OCI-LY1 (cell line): ENCODE results near the gene ITCH.

Experiments used
- H2AFZ ChIP-seq: fragments of 200-600 bp; sonication (generic), shearing (Covaris generic); 2 replicates; pipeline ENCODE4 v1.6.0; 2014; ENCODE audit warnings: antibody characterized with exemption, mild to moderate bottlenecking, low read length
- H3F3A ChIP-seq: fragments of 200-600 bp; sonication (generic), shearing (Covaris generic); 2 replicates; pipeline ENCODE4 v1.6.0; 2014; ENCODE audit warnings: mild to moderate bottlenecking, antibody characterized with exemption, low read length, moderate library complexity; ENCODE audit not compliant: insufficient read depth
- H3K27ac ChIP-seq: fragments of 200-600 bp; sonication (generic); 2 replicates; pipeline ENCODE4 v1.5.1; 2014; ENCODE audit warnings: low read length, mixed run types, mild to moderate bottlenecking, low read depth; ENCODE audit not compliant: poor library complexity, severe bottlenecking
- H3K27me3 ChIP-seq: fragments of 200-600 bp; sonication (generic); 2 replicates; pipeline ENCODE4 v1.6.0; 2014; ENCODE audit warnings: antibody characterized with exemption, mild to moderate bottlenecking, low read length, moderate library complexity; ENCODE audit not compliant: insufficient read depth
- H3K36me3 ChIP-seq: fragments of 200-600 bp; sonication (generic); 2 replicates; pipeline ENCODE4 v1.6.1; 2014; ENCODE audit warnings: mild to moderate bottlenecking, antibody characterized with exemption, low read length, moderate library complexity, mixed read lengths; ENCODE audit not compliant: insufficient read depth
- H3K4me1 ChIP-seq: fragments of 200-600 bp; sonication (generic); 2 replicates; pipeline ENCODE4 v1.5.1; 2014; ENCODE audit warnings: mild to moderate bottlenecking, low read length, moderate library complexity; ENCODE audit not compliant: insufficient read depth, severe bottlenecking
- H3K4me2 ChIP-seq: fragments of 200-600 bp; sonication (generic), shearing (Covaris generic); 2 replicates; pipeline ENCODE4 v1.6.1; 2014; ENCODE audit warnings: low read length
- H3K4me3 ChIP-seq: fragments of 200-600 bp; sonication (generic); 2 replicates; pipeline ENCODE4 v1.5.1; 2014; ENCODE audit warnings: low read length, low read depth, mild to moderate bottlenecking, mixed read lengths; ENCODE audit not compliant: poor library complexity, severe bottlenecking
- H3K79me2 ChIP-seq: fragments of 200-600 bp; shearing (Covaris generic); 2 replicates; pipeline ENCODE4 v1.6.1; 2016; ENCODE audit warnings: mixed run types, low read length, mixed read lengths; ENCODE audit not compliant: insufficient read depth
- H3K9ac ChIP-seq: fragments of 200-600 bp; sonication (generic), shearing (Covaris generic); 2 replicates; pipeline ENCODE4 v1.6.1; 2014; ENCODE audit warnings: mild to moderate bottlenecking, low read length, mixed read lengths
- H3K9me2 ChIP-seq: fragments of 200-600 bp; sonication (generic), shearing (Covaris generic); 2 replicates; pipeline ENCODE4 v1.6.1; 2014; ENCODE audit warnings: low read depth, mild to moderate bottlenecking, low read length, mixed read lengths
- H3K9me3 ChIP-seq: fragments of 200-600 bp; shearing (Covaris generic); 2 replicates; pipeline ENCODE4 v1.6.1; 2014; ENCODE audit warnings: low read length, mixed read lengths
- H4K20me1 ChIP-seq: fragments of 200-600 bp; sonication (generic), shearing (Covaris generic); 2 replicates; pipeline ENCODE4 v1.6.0; 2016; ENCODE audit warnings: mild to moderate bottlenecking, low read length; ENCODE audit not compliant: insufficient read depth
- EZH2 ChIP-seq: fragments of 200-600 bp; sonication (generic), shearing (Covaris generic); IDR thresholded peaks from 2 replicates; pipeline ENCODE4 v1.8.0; 2017; ENCODE audit warnings: borderline replicate concordance, mixed run types, mild to moderate bottlenecking, antibody characterized with exemption, low read length, moderate library complexity, mixed read lengths
- TF ChIP-seq, protein P1 (sequence below): fragments of 200-600 bp; sonication (generic), shearing (Covaris generic); IDR thresholded peaks from 2 replicates; pipeline ENCODE4 v1.5.1; 2017; ENCODE audit warnings: mild to moderate bottlenecking, antibody characterized with exemption, low read length, moderate library complexity, mixed read lengths

ITCH gene

DNA sequence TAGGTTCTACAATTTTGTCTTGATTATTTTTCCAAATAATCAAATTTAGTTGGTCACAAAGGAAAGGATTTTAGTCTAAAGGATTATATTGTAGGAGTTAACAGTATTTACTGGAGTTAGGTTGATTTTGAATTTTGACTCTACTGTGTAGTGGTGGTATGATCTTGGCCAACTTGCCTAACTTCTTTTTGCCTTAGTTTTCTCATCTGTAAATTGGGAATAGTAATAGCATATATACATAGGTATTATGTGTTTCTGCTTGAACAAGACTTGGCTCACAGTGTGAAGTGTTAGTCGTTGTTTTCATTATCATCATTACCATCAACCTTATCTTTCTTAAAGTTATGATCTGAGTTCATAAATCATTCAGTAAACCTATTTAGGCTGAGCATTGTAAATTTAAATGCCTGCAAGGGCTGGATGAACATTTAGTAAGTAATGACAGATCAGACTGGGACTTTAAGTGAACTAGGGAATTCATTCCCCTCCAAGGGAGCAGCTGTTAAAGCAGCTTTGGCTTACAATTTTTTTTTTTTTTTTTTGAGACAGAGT, 11.2 kb downstream of the ITCH start:
- peaks cover 43% of the 10 kb centered on the region for H3K36me3 ChIP-seq
- H3F3A ChIP-seq = 0 out of 2 replicates have a peak, but pooled peaks cover 3% of the 10 kb centered on the region
- H2AFZ ChIP-seq = no peak overlapping the region
- H3K27ac ChIP-seq = no peak overlapping the region
- no peaks in the 10 kb centered on the region for H3K9me3 ChIP-seq
- H3K79me2 ChIP-seq = peaks cover 39% of the 10 kb centered on the region
- H3K4me1 ChIP-seq = peaks cover 20% of the 10 kb centered on the region
- no peaks in the 10 kb centered on the region for H3K27me3 ChIP-seq
- no peak overlapping the region for H3K4me2 ChIP-seq
- H3K4me3 ChIP-seq = no peak overlapping the region
- H3K9ac ChIP-seq = no peak overlapping the region
- no peaks in the 10 kb centered on the region for H3K9me2 ChIP-seq
- no peaks in the 10 kb centered on the region for H4K20me1 ChIP-seq
- TF ChIP-seq EZH2 = no peak
- TF ChIP-seq, protein P1, sequence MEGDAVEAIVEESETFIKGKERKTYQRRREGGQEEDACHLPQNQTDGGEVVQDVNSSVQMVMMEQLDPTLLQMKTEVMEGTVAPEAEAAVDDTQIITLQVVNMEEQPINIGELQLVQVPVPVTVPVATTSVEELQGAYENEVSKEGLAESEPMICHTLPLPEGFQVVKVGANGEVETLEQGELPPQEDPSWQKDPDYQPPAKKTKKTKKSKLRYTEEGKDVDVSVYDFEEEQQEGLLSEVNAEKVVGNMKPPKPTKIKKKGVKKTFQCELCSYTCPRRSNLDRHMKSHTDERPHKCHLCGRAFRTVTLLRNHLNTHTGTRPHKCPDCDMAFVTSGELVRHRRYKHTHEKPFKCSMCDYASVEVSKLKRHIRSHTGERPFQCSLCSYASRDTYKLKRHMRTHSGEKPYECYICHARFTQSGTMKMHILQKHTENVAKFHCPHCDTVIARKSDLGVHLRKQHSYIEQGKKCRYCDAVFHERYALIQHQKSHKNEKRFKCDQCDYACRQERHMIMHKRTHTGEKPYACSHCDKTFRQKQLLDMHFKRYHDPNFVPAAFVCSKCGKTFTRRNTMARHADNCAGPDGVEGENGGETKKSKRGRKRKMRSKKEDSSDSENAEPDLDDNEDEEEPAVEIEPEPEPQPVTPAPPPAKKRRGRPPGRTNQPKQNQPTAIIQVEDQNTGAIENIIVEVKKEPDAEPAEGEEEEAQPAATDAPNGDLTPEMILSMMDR = no peak

DNA sequence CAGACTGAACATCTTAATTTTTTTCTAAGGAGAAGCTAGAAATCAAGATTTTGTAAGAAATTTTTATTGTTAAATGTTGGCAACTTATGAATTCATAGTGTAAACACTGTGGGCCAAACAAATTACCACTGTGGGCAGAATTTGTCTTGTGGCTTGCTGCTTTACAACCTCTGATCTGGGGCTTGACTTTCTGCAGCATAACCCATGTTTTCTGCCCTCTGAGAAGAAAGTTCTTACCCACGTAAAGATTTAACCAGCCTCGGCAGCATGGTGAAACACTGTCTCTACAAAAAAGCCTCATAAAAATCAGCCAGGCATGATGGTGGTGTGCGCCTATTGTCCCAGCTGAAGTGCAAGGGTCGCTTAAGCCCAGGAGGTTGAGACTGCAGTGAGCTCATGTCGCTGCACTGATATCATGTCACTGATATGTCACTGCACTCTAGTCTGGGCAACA, 12.9 kb downstream of the ITCH start:
- peak overlapping the region; percentile 79 for H3K27ac ChIP-seq
- H3K36me3 ChIP-seq = peaks cover 29% of the 10 kb centered on the region
- no peak overlapping the region for H2AFZ ChIP-seq
- H4K20me1 ChIP-seq = no peaks in the 10 kb centered on the region
- H3F3A ChIP-seq = 0 out of 2 replicates have a peak, but pooled peaks cover 3% of the 10 kb centered on the region
- peaks cover 20% of the 10 kb centered on the region for H3K4me1 ChIP-seq
- no peaks in the 10 kb centered on the region for H3K9me3 ChIP-seq
- H3K9me2 ChIP-seq = no peaks in the 10 kb centered on the region
- no peaks in the 10 kb centered on the region for H3K27me3 ChIP-seq
- TF ChIP-seq EZH2 = no peak
- TF ChIP-seq, protein P1 = no peak
- peak overlapping the region; percentile 43 for H3K9ac ChIP-seq
- peaks cover 51% of the 10 kb centered on the region for H3K79me2 ChIP-seq
- H3K4me3 ChIP-seq = no peak overlapping the region
- H3K4me2 ChIP-seq = peak overlapping the region; percentile 44; the same call in 1 of the 2 replicates

DNA sequence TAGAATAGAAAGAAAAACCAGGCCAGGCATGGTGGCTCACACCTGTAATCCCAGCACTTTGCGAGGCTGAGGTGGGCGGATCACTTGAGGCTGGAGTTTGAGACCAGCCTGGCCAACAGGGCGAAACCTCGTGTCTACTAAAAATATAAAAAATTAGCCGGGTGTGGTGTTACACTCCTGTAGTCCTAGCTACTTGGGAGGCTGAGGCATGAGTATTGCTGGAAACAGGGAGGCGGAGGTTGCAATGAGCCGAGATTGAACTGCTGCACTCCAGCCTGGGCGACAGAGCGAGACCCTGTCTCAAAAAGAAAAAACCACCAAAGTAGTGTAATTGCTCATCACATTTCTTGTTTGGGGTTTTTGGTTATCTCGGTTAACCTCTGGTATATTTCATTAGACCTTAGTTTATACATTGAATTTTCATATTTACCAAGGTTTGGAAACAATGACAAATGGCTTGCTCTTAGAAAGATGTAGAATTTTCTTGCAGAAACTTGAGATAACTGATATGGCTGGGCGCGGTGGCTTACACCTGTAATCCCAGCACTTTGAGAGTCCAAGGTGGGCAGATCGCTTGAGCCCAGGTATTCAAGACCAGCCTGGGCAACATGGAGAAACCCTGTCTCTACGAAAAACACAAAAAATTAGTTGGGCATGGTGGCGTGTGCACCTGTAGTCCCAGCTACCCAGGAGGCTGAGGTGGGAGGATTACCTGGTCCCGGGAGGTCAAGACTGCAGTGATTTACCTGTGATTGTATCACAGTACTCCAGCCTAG, 14.2 kb downstream of the ITCH start:
- H3K27ac ChIP-seq = no peak overlapping the region
- peaks cover 58% of the 10 kb centered on the region for H3K79me2 ChIP-seq
- no peak overlapping the region for H3K9ac ChIP-seq
- H3K4me3 ChIP-seq = no peak overlapping the region
- H3K27me3 ChIP-seq = no peaks in the 10 kb centered on the region
- H2AFZ ChIP-seq = no peak overlapping the region
- peaks cover 20% of the 10 kb centered on the region for H3K4me1 ChIP-seq
- 0 out of 2 replicates have a peak, but pooled peaks cover 3% of the 10 kb centered on the region for H3F3A ChIP-seq
- no peaks in the 10 kb centered on the region for H4K20me1 ChIP-seq
- H3K9me3 ChIP-seq = no peaks in the 10 kb centered on the region
- H3K4me2 ChIP-seq = no peak overlapping the region
- peaks cover 31% of the 10 kb centered on the region for H3K36me3 ChIP-seq
- H3K9me2 ChIP-seq = no peaks in the 10 kb centered on the region
- TF ChIP-seq EZH2 = no peak
- TF ChIP-seq, protein P1 = no peak
